ENCODE data around the gene PLXNA3.

PLXNA3 gene

GRCh38 chrX:154478728-154479622 lies 20.9 kb downstream of the PLXNA3 start, which contains the start of gene LAGE3:
Gene LAGE3, minus strand, starts transcription at chrX:154479281. Its CDS starts 366 bp downstream, at chrX:154478915.
- DNase-seq (ENCODE audit: low spot score in 2 of 2) (peak; percentile 91 to 92), ATAC-seq (replicated peaks; ENCODE audit: extremely low read depth, poor library complexity, severe bottlenecking) (peak; percentile 84)
- Mint-ChIP-seq H3K27me3 (no peaks in the 10 kb centered on the region), H3K4me1 (peaks cover 5% of the 10 kb centered on the region), H3K36me3 (ENCODE audit: insufficient read depth) (peaks cover 15% of the 10 kb centered on the region), H3K9me3 (no peaks in the 10 kb centered on the region), H3K27ac (ENCODE audit: low read depth) (peak within 1 kb of the TSS; percentile 84), H3K4me3 (peak within 1 kb of the TSS; percentile 77)

GRCh38 chrX:154481195-154481594 lies 23.1 kb downstream of the PLXNA3 start:
- no peak for ATAC-seq (replicated peaks; ENCODE audit: extremely low read depth, poor library complexity, severe bottlenecking)
- Mint-ChIP-seq H3K4me3 (no peak overlapping the region), H3K9me3 (no peaks in the 10 kb centered on the region), H3K27me3 (no peaks in the 10 kb centered on the region), H3K4me1 (peaks cover 5% of the 10 kb centered on the region), H3K36me3 (ENCODE audit: insufficient read depth) (peaks cover 15% of the 10 kb centered on the region), H3K27ac (ENCODE audit: low read depth) (no peak overlapping the region)
- no peak for DNase-seq (ENCODE audit: low spot score in 2 of 2)

GRCh38 chrX:154481911-154482601 lies 24.0 kb downstream of the PLXNA3 start:
- ATAC-seq (replicated peaks; ENCODE audit: extremely low read depth, poor library complexity, severe bottlenecking): no peak
- no peaks in the 10 kb centered on the region for H3K9me3 Mint-ChIP-seq
- DNase-seq (ENCODE audit: low spot score in 2 of 2): no peak
- H3K4me1 Mint-ChIP-seq: peaks cover 5% of the 10 kb centered on the region
- no peak overlapping the region for H3K4me3 Mint-ChIP-seq
- no peaks in the 10 kb centered on the region for H3K27me3 Mint-ChIP-seq
- no peak overlapping the region for H3K27ac Mint-ChIP-seq (ENCODE audit: low read depth)
- peaks cover 17% of the 10 kb centered on the region for H3K36me3 Mint-ChIP-seq (ENCODE audit: insufficient read depth)

GRCh38 chrX:154482786-154483185 lies 24.7 kb downstream of the PLXNA3 start:
- H3K36me3 Mint-ChIP-seq (ENCODE audit: insufficient read depth): peaks cover 18% of the 10 kb centered on the region
- no peak overlapping the region for H3K4me3 Mint-ChIP-seq
- no peaks in the 10 kb centered on the region for H3K9me3 Mint-ChIP-seq
- H3K4me1 Mint-ChIP-seq: peaks cover 8% of the 10 kb centered on the region
- no peaks in the 10 kb centered on the region for H3K27me3 Mint-ChIP-seq
- ATAC-seq (replicated peaks; ENCODE audit: extremely low read depth, poor library complexity, severe bottlenecking) (no peak), DNase-seq (ENCODE audit: low spot score in 2 of 2) (no peak)
- H3K27ac Mint-ChIP-seq (ENCODE audit: low read depth): no peak overlapping the region

- H3K4me1 Mint-ChIP-seq: peaks cover 13% of the 10 kb centered on the region
- H3K9me3 Mint-ChIP-seq: no peaks in the 10 kb centered on the region
- no peak overlapping the region for H3K27ac Mint-ChIP-seq (ENCODE audit: low read depth)
- peaks cover 19% of the 10 kb centered on the region for H3K36me3 Mint-ChIP-seq (ENCODE audit: insufficient read depth)
- DNase-seq (ENCODE audit: low spot score in 2 of 2) (no peak), ATAC-seq (replicated peaks; ENCODE audit: extremely low read depth, poor library complexity, severe bottlenecking) (no peak)
- no peak overlapping the region for H3K4me3 Mint-ChIP-seq
- no peaks in the 10 kb centered on the region for H3K27me3 Mint-ChIP-seq
Observed at GRCh38 chrX:154483325-154483724, 25.2 kb downstream of the PLXNA3 start.

- Mint-ChIP-seq H3K27me3 (no peaks in the 10 kb centered on the region), H3K4me3 (peak overlapping the region; percentile 52), H3K27ac (ENCODE audit: low read depth) (no peak overlapping the region), H3K4me1 (peaks cover 14% of the 10 kb centered on the region), H3K36me3 (ENCODE audit: insufficient read depth) (peaks cover 11% of the 10 kb centered on the region), H3K9me3 (no peaks in the 10 kb centered on the region)
- DNase-seq (ENCODE audit: low spot score in 2 of 2) (no peak), ATAC-seq (replicated peaks; ENCODE audit: extremely low read depth, poor library complexity, severe bottlenecking) (no peak)
Observed at GRCh38 chrX:154484255-154485149, 26.4 kb downstream of the PLXNA3 start.

GRCh38 chrX:154485150-154486051 lies 27.3 kb downstream of the PLXNA3 start:
- DNase-seq (ENCODE audit: low spot score in 2 of 2) (no peak), ATAC-seq (replicated peaks; ENCODE audit: extremely low read depth, poor library complexity, severe bottlenecking) (no peak)
- Mint-ChIP-seq H3K4me3 (peak overlapping the region; percentile 52), H3K27ac (ENCODE audit: low read depth) (no peak overlapping the region), H3K9me3 (no peaks in the 10 kb centered on the region), H3K36me3 (ENCODE audit: insufficient read depth) (peaks cover 15% of the 10 kb centered on the region), H3K27me3 (no peaks in the 10 kb centered on the region), H3K4me1 (peaks cover 18% of the 10 kb centered on the region)

- peak overlapping the region; percentile 52 for H3K4me3 Mint-ChIP-seq
- H3K9me3 Mint-ChIP-seq: no peaks in the 10 kb centered on the region
- DNase-seq (ENCODE audit: low spot score in 2 of 2) (peak; percentile 12 to 17), ATAC-seq (replicated peaks; ENCODE audit: extremely low read depth, poor library complexity, severe bottlenecking) (peak; percentile 7)
- H3K36me3 Mint-ChIP-seq (ENCODE audit: insufficient read depth): peaks cover 15% of the 10 kb centered on the region
- peaks cover 18% of the 10 kb centered on the region for H3K4me1 Mint-ChIP-seq
- H3K27me3 Mint-ChIP-seq: no peaks in the 10 kb centered on the region
- no peak overlapping the region for H3K27ac Mint-ChIP-seq (ENCODE audit: low read depth)
Observed at GRCh38 chrX:154486052-154486395, 27.9 kb downstream of the PLXNA3 start.

- ATAC-seq (replicated peaks; ENCODE audit: extremely low read depth, poor library complexity, severe bottlenecking) (peak; percentile 16), DNase-seq (ENCODE audit: low spot score in 2 of 2) (peak; percentile 18 to 30)
- H3K4me1 Mint-ChIP-seq: peaks cover 18% of the 10 kb centered on the region
- H3K36me3 Mint-ChIP-seq (ENCODE audit: insufficient read depth): peaks cover 15% of the 10 kb centered on the region
- no peaks in the 10 kb centered on the region for H3K27me3 Mint-ChIP-seq
- H3K27ac Mint-ChIP-seq (ENCODE audit: low read depth): peak within 1 kb of the TSS; percentile 88
- no peaks in the 10 kb centered on the region for H3K9me3 Mint-ChIP-seq
- peak within 1 kb of the TSS; percentile 87 for H3K4me3 Mint-ChIP-seq
Observed at GRCh38 chrX:154486396-154487207, 28.5 kb downstream of the PLXNA3 start, which contains the start of gene UBL4A. Gene UBL4A, minus strand, starts transcription at chrX:154486615. Its CDS starts 31 bp downstream, at chrX:154486584.

- H3K4me1 Mint-ChIP-seq: peaks cover 18% of the 10 kb centered on the region
- H3K27ac Mint-ChIP-seq (ENCODE audit: low read depth): peak overlapping the region; percentile 88
- DNase-seq (ENCODE audit: low spot score in 2 of 2) (no peak), ATAC-seq (replicated peaks; ENCODE audit: extremely low read depth, poor library complexity, severe bottlenecking) (no peak)
- no peaks in the 10 kb centered on the region for H3K27me3 Mint-ChIP-seq
- H3K9me3 Mint-ChIP-seq: no peaks in the 10 kb centered on the region
- H3K4me3 Mint-ChIP-seq: peak overlapping the region; percentile 87
- H3K36me3 Mint-ChIP-seq (ENCODE audit: insufficient read depth): peaks cover 15% of the 10 kb centered on the region
Observed at GRCh38 chrX:154487518-154488290, 29.6 kb downstream of the PLXNA3 start.

Measured in central memory CD8-positive, alpha-beta T cell (primary cell).